ENCODE data around the gene RAMP3.
"Not testable (repeated sequence)": the region's sequence is repeated elsewhere in the genome, so short reads cannot be mapped to it uniquely, and the experiment has no call there.

Gene RAMP3

GRCh38 chr7:45199506-45199905, 41.9 kb downstream of the RAMP3 start:
- no peak for DNase-seq

GRCh38 chr7:45202625-45203024, 45.0 kb downstream of the RAMP3 start:
- no peak for DNase-seq

GRCh38 chr7:45203036-45203435, 45.4 kb downstream of the RAMP3 start:
- no peak for DNase-seq

GRCh38 chr7:45203459-45203858, 45.9 kb downstream of the RAMP3 start:
- no peak for DNase-seq

- no peak for DNase-seq
These were observed 46.4 kb downstream of the RAMP3 start for GRCh38 chr7:45203936-45204445.

- not testable (repeated sequence) for DNase-seq
These were observed 48.7 kb downstream of the RAMP3 start for GRCh38 chr7:45206266-45206665.

- DNase-seq: not testable (repeated sequence)
These were observed 52.3 kb downstream of the RAMP3 start for GRCh38 chr7:45209909-45210308.

GRCh38 chr7:45211066-45211465, 53.5 kb downstream of the RAMP3 start:
- DNase-seq: no peak

- DNase-seq: no peak
These were observed 54.4 kb downstream of the RAMP3 start for GRCh38 chr7:45211958-45212357.

- DNase-seq: no peak
These were observed 55.0 kb downstream of the RAMP3 start for GRCh38 chr7:45212606-45213005.

- no peak for DNase-seq
These were observed 58.0 kb downstream of the RAMP3 start for GRCh38 chr7:45215601-45216062.

GRCh38 chr7:45216181-45216580, 58.6 kb downstream of the RAMP3 start:
- DNase-seq: no peak

- DNase-seq: no peak
These were observed 59.1 kb downstream of the RAMP3 start for GRCh38 chr7:45216622-45217165.

- no peak for DNase-seq
These were observed 59.8 kb downstream of the RAMP3 start for GRCh38 chr7:45217358-45217757.

GRCh38 chr7:45219130-45219529, 61.5 kb downstream of the RAMP3 start:
- DNase-seq: no peak

GRCh38 chr7:45219801-45220435, 62.3 kb downstream of the RAMP3 start:
- no peak for DNase-seq

- DNase-seq: no peak
These were observed 63.4 kb downstream of the RAMP3 start for GRCh38 chr7:45220846-45221618.

- DNase-seq: no peak
These were observed 64.5 kb downstream of the RAMP3 start for GRCh38 chr7:45221896-45222604.

GRCh38 chr7:45223078-45223477, 65.5 kb downstream of the RAMP3 start:
- DNase-seq: no peak

- no peak for DNase-seq
These were observed 66.4 kb downstream of the RAMP3 start for GRCh38 chr7:45223728-45224630.

GRCh38 chr7:45224832-45225231, 67.2 kb downstream of the RAMP3 start:
- no peak for DNase-seq

- no peak for DNase-seq
These were observed 67.8 kb downstream of the RAMP3 start for GRCh38 chr7:45225311-45225947.
